HCT116 (cell line): Measurements from ENCODE around the gene TTLL11. TPM values are rescaled to one million over a fixed set of nuclear protein-coding genes. Genes with fewer than 3 reads are reported as not detected.

ENCODE experiments used
- ATAC-seq: fragments of 200-7000 bp; cut with Tn5 transposase; 2 replicates; pipeline ENCODE4 v1.9.1; 2020; ENCODE audit warnings: mild to moderate bottlenecking, moderate library complexity
- BruUV-seq: library from RNA; stranded (reverse); fragments of 400-500 nt; replicated peaks from 2 replicates; lab custom pipeline; 2021; lab: Mats Ljungman, UMichigan
- CTCF ChIA-PET: fragments of 300-600 bp; sonication (Branson Sonifier 250); formaldehyde crosslinking; loops from one replicate; lab custom pipeline; 2021; ENCODE audit warnings: antibody characterized with exemption; lab: Charles Lee
- POLR2A ChIA-PET: fragments of 300-600, 350-600 bp; sonication (Branson Sonifier 250); formaldehyde crosslinking; loops from one replicate; lab custom pipeline; 2021; ENCODE audit warnings: antibody characterized with exemption; lab: Charles Lee
- RAD21 ChIA-PET, 2 experiments: fragments of 300-600 bp; sonication (Branson Sonifier 250); formaldehyde crosslinking; loops; one replicate each; lab custom pipeline; 2023; ENCODE audit warnings: low total read pairs in 2 of 2; ENCODE audit not compliant: uncharacterized antibody in 2 of 2, unreplicated experiment in 2 of 2, low non-redundant PET in 1 of 2; lab: Charles Lee
- DNase-seq: peaks from one replicate; pipeline ENCODE4 v3.0.0-alpha.2; 2010; ENCODE audit warnings: low read depth, low spot score
- H2AFZ ChIP-seq: fragments of 200-600 bp; shearing (Covaris generic), sonication (generic); 2 replicates; pipeline ENCODE4 v1.6.1; 2017; ENCODE audit warnings: low read depth, mixed run types, mixed read lengths, antibody characterized with exemption, low read length; ENCODE audit not compliant: poor library complexity, severe bottlenecking
- H3K27ac ChIP-seq: 2 replicates; pipeline ENCODE4 v1.5.1; 2012; ENCODE audit warnings: low read depth, low read length
- H3K27me3 ChIP-seq: fragments of 200-600 bp; sonication (generic); 2 replicates; pipeline ENCODE4 v1.6.1; 2016; ENCODE audit warnings: mixed run types, low read length, mixed read lengths; ENCODE audit not compliant: insufficient read depth
- H3K36me3 ChIP-seq, 2 experiments: fragments of 200-500 bp in 1 of 2; fragments of 200-600 bp in 1 of 2; sonication (Bioruptor generic) in 1 of 2; sonication (generic) in 1 of 2; 2 replicates each; pipeline versions ENCODE4 v1.5.1 to v1.6.1; 2014 to 2016; ENCODE audit warnings: low read length in 2 of 2, inconsistent platforms in 1 of 2, mixed read lengths in 1 of 2, mixed run types in 1 of 2; ENCODE audit not compliant: insufficient read depth in 2 of 2, control insufficient read depth in 1 of 2
- H3K4me1 ChIP-seq, 2 experiments: fragments of 200-600 bp in 1 of 2; sonication (generic) in 1 of 2; 2 replicates each; pipeline versions ENCODE4 v1.5.1 to v1.6.1; 2012 to 2017; ENCODE audit warnings: low read length in 2 of 2, inconsistent platforms in 1 of 2, mild to moderate bottlenecking in 1 of 2, mixed read lengths in 1 of 2, mixed run types in 1 of 2, moderate library complexity in 1 of 2; ENCODE audit not compliant: insufficient read depth in 2 of 2, control insufficient read depth in 1 of 2
- H3K4me2 ChIP-seq: fragments of 200-600 bp; sonication (generic); 2 replicates; pipeline ENCODE4 v1.6.1; 2017; ENCODE audit warnings: mixed run types, low read length, mixed read lengths
- H3K4me3 ChIP-seq, 2 experiments: fragments of 200-600 bp in 1 of 2; sonication (generic) in 1 of 2; replicated peaks in 1 of 2; 2 replicates each; pipeline ENCODE4 v1.5.1; 2011 to 2016; ENCODE audit warnings: low read length in 2 of 2, control low read depth in 1 of 2, low read depth in 1 of 2, mild to moderate bottlenecking in 1 of 2, mixed read lengths in 1 of 2, mixed run types in 1 of 2
- H3K79me2 ChIP-seq: fragments of 200-600 bp; sonication (generic); 2 replicates; pipeline ENCODE4 v1.6.1; 2017; ENCODE audit warnings: mild to moderate bottlenecking, mixed run types, low read length, moderate library complexity, mixed read lengths; ENCODE audit not compliant: insufficient read depth
- H3K9ac ChIP-seq: fragments of 200-600 bp; sonication (generic); 2 replicates; pipeline ENCODE4 v1.6.1; 2016; ENCODE audit warnings: low read length, mixed read lengths
- H3K9me2 ChIP-seq: fragments of 200-600 bp; sonication (generic), shearing (Covaris generic); 2 replicates; pipeline ENCODE4 v1.6.1; 2017; ENCODE audit warnings: mixed run types, mild to moderate bottlenecking, moderate library complexity; ENCODE audit not compliant: insufficient read depth
- H3K9me3 ChIP-seq, 2 experiments: fragments of 200-500 bp in 1 of 2; fragments of 200-600 bp in 1 of 2; sonication (Bioruptor generic) in 1 of 2; sonication (generic) in 1 of 2; 2 replicates each; pipeline ENCODE4 v1.6.1; 2014 to 2017; ENCODE audit warnings: low read length in 2 of 2, mixed read lengths in 2 of 2, inconsistent platforms in 1 of 2, low read depth in 1 of 2, mild to moderate bottlenecking in 1 of 2, mixed run types in 1 of 2, moderate library complexity in 1 of 2; ENCODE audit not compliant: control insufficient read depth in 1 of 2, insufficient read depth in 1 of 2
- H4K20me1 ChIP-seq: fragments of 200-600 bp; sonication (generic), shearing (Covaris generic); 2 replicates; pipeline ENCODE4 v1.6.1; 2017; ENCODE audit warnings: mixed run types, mild to moderate bottlenecking, moderate library complexity; ENCODE audit not compliant: insufficient read depth
- CBX3 ChIP-seq: IDR thresholded peaks from 2 replicates; pipeline ENCODE4 v1.6.1; 2012; ENCODE audit warnings: low read depth
- CEBPB ChIP-seq: IDR thresholded peaks from 2 replicates; pipeline ENCODE4 v1.6.1; 2012; ENCODE audit warnings: low read depth
- EZH2phosphoT487 ChIP-seq: fragments of 200-600 bp; IDR thresholded peaks from 2 replicates; pipeline ENCODE4 v1.6.1; 2018; ENCODE audit warnings: antibody characterized with exemption, borderline replicate concordance
- FOSL1 ChIP-seq: IDR thresholded peaks from 2 replicates; pipeline ENCODE4 v1.6.1; 2012; ENCODE audit warnings: low read depth
- POLR2A ChIP-seq: IDR thresholded peaks from 2 replicates; pipeline ENCODE4 v1.7.0; 2011; ENCODE audit warnings: borderline replicate concordance; ENCODE audit not compliant: insufficient read depth, insufficient read length; ENCODE audit errors: extremely low read depth
- RAD21 ChIP-seq: IDR thresholded peaks from 2 replicates; pipeline ENCODE4 v1.6.1; 2012; ENCODE audit warnings: low read depth, mild to moderate bottlenecking
- SIN3A ChIP-seq: IDR thresholded peaks from 2 replicates; pipeline ENCODE4 v1.6.1; 2012; ENCODE audit warnings: low read depth
- SP1 ChIP-seq: IDR thresholded peaks from 2 replicates; pipeline ENCODE4 v1.6.1; 2012; ENCODE audit warnings: low read depth
- TCF7L2 ChIP-seq: IDR thresholded peaks from 2 replicates; pipeline ENCODE4 v1.7.0; 2011; ENCODE audit warnings: borderline replicate concordance, inconsistent platforms; ENCODE audit not compliant: insufficient read depth, insufficient read length; ENCODE audit errors: extremely low read depth
- intact Hi-C: fragments of 100-400 bp; cut with micrococcal nuclease; formaldehyde crosslinking; loops from 2 replicates; pipeline ENCODE4 v1.10.0; 2022
- total RNA-seq: library from RNA; stranded (reverse); gene quantifications from one replicate; pipeline ENCODE4 v1.2.1, GENCODE V29; 2021; ENCODE audit not compliant: unreplicated experiment
- TF ChIP-seq, protein P1 (sequence below): IDR thresholded peaks from 2 replicates; pipeline ENCODE4 v1.6.1; 2011; ENCODE audit warnings: mild to moderate bottlenecking, low read length, moderate library complexity; ENCODE audit not compliant: insufficient replicate concordance; ENCODE audit errors: extremely low read depth
- TF ChIP-seq, protein P2 (sequence below), 3 experiments: fragments of 200-600 bp in 1 of 3; sonication (generic) in 1 of 3; IDR thresholded peaks in 2 of 3; conservative IDR thresholded peaks in 1 of 3; 2 replicates each; pipeline ENCODE4 v1.5.1; 2012 to 2017; ENCODE audit warnings: low read depth in 2 of 3, low read length in 2 of 3, antibody characterized with exemption in 1 of 3, borderline replicate concordance in 1 of 3, control low read depth in 1 of 3, mild to moderate bottlenecking in 1 of 3, mixed read lengths in 1 of 3, mixed run types in 1 of 3, moderate library complexity in 1 of 3; ENCODE audit not compliant: insufficient read depth in 1 of 3
- TF ChIP-seq, protein P3 (sequence below): IDR thresholded peaks from 2 replicates; pipeline ENCODE4 v1.6.1; 2012
- TF ChIP-seq, protein P4 (sequence below): IDR thresholded peaks from 2 replicates; pipeline ENCODE4 v1.6.1; 2012

TTLL11 gene
- total RNA-seq, 1 experiment from 2014 or later = 2.2 TPM

DNA sequence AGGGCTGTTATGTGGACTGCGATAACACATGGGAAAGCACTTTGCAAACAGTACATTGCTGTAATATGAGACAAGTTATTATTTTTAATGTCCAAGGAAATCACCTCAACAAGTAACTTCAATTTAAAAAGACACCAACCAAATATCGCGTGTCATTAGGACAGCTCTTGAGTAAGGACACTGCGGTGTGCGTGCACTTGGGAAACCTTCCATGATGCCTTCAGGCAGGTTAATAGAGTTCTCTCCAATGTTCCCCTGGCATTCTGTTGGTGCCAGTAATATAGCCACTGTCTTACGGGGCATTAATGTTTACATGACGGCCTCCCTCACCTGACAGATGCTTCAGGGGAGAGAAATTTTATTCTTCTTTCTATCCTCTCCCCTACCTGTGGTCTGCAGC lies 42.9 kb downstream of the TTLL11 start:
- H3K27ac ChIP-seq = no peak overlapping the region
- no peaks in the 10 kb centered on the region for H3K9me2 ChIP-seq
- POLR2A ChIA-PET = no interaction called here
- H3K9ac ChIP-seq = no peak overlapping the region
- H3K4me2 ChIP-seq = no peak overlapping the region
- H3K79me2 ChIP-seq = no peaks in the 10 kb centered on the region
- H3K36me3 ChIP-seq = no peaks in the 10 kb centered on the region
- H3K4me3 ChIP-seq = no peak overlapping the region
- DNase-seq (no peak), ATAC-seq (no peak)
- no TSS peak for BruUV-seq
- no peaks in the 10 kb centered on the region for H4K20me1 ChIP-seq
- intact Hi-C loops = no loop called here
- no peak for TF ChIP-seq RAD21
- no peak for TF ChIP-seq EZH2phosphoT487
- no peak for TF ChIP-seq TCF7L2
- no peak for TF ChIP-seq CBX3
- TF ChIP-seq POLR2A = no peak
- TF ChIP-seq, protein P1, sequence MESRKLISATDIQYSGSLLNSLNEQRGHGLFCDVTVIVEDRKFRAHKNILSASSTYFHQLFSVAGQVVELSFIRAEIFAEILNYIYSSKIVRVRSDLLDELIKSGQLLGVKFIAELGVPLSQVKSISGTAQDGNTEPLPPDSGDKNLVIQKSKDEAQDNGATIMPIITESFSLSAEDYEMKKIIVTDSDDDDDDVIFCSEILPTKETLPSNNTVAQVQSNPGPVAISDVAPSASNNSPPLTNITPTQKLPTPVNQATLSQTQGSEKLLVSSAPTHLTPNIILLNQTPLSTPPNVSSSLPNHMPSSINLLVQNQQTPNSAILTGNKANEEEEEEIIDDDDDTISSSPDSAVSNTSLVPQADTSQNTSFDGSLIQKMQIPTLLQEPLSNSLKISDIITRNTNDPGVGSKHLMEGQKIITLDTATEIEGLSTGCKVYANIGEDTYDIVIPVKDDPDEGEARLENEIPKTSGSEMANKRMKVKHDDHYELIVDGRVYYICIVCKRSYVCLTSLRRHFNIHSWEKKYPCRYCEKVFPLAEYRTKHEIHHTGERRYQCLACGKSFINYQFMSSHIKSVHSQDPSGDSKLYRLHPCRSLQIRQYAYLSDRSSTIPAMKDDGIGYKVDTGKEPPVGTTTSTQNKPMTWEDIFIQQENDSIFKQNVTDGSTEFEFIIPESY = no peak
- no peak for TF ChIP-seq FOSL1
- TF ChIP-seq SP1 = no peak
- TF ChIP-seq, protein P2, sequence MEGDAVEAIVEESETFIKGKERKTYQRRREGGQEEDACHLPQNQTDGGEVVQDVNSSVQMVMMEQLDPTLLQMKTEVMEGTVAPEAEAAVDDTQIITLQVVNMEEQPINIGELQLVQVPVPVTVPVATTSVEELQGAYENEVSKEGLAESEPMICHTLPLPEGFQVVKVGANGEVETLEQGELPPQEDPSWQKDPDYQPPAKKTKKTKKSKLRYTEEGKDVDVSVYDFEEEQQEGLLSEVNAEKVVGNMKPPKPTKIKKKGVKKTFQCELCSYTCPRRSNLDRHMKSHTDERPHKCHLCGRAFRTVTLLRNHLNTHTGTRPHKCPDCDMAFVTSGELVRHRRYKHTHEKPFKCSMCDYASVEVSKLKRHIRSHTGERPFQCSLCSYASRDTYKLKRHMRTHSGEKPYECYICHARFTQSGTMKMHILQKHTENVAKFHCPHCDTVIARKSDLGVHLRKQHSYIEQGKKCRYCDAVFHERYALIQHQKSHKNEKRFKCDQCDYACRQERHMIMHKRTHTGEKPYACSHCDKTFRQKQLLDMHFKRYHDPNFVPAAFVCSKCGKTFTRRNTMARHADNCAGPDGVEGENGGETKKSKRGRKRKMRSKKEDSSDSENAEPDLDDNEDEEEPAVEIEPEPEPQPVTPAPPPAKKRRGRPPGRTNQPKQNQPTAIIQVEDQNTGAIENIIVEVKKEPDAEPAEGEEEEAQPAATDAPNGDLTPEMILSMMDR (IDR thresholded peaks at IDR 0.05 in 2 of 3, conservative IDR thresholded peaks at IDR 0.05 in 1 of 3; ENCODE audit: borderline replicate concordance in 1 of 3, insufficient read depth in 1 of 3, low read depth in 2 of 3, low read length in 2 of 3) = no peak
- TF ChIP-seq, protein P3, sequence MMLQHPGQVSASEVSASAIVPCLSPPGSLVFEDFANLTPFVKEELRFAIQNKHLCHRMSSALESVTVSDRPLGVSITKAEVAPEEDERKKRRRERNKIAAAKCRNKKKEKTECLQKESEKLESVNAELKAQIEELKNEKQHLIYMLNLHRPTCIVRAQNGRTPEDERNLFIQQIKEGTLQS = no peak
- TF ChIP-seq, protein P4, sequence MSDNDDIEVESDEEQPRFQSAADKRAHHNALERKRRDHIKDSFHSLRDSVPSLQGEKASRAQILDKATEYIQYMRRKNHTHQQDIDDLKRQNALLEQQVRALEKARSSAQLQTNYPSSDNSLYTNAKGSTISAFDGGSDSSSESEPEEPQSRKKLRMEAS = no peak
- no peak for TF ChIP-seq CEBPB
- TF ChIP-seq SIN3A = no peak
- TF ChIP-seq, all 23 proteins: peak for 0
- RAD21 ChIA-PET = no interaction called here
- no peaks in the 10 kb centered on the region for H3K9me3 ChIP-seq
- CTCF ChIA-PET = no interaction called here
- no peaks in the 10 kb centered on the region for H3K27me3 ChIP-seq
- H2AFZ ChIP-seq = no peak overlapping the region
- H3K4me1 ChIP-seq = no peaks in the 10 kb centered on the region
